ENCODE results near the gene ZNF8. TPM values are rescaled to one million over a fixed set of nuclear protein-coding genes. Genes with fewer than 3 reads are reported as not detected.
A peak's percentile ranks its signal among the peaks of the same experiment; 100 is the strongest.
"Not testable (repeated sequence)": the region's sequence is repeated elsewhere in the genome, so short reads cannot be mapped to it uniquely, and the experiment has no call there.

ZNF8 gene
- total RNA-seq, 2 donors from 2014 or later: 6.1 to 9.3 TPM

- WGBS: 45% methylated on average over 13 of the region's 13 CpGs
- H3K27me3 ChIP-seq (replicated peaks; ENCODE audit: insufficient read depth); H3K27ac ChIP-seq; H3K4me3 ChIP-seq; H3K4me1 ChIP-seq (replicated peaks); DNase-seq (ENCODE audit: low spot score); H3K9me3 ChIP-seq; intact Hi-C loops (cut with DNase I); H3K36me3 ChIP-seq: not testable (repeated sequence)
- peak in 3 of 4 experiments; percentile 16 to 40 (median 23) for TF ChIP-seq CTCF (IDR thresholded peaks at IDR 0.05)
These were observed 31.9 kb downstream of the ZNF8 start for GRCh38 chr19:58310685-58311084.

GRCh38 chr19:58311345-58311865, 32.6 kb downstream of the ZNF8 start:
- H3K27me3 ChIP-seq (replicated peaks; ENCODE audit: insufficient read depth): no peaks in the 10 kb centered on the region
- TF ChIP-seq CTCF (IDR thresholded peaks at IDR 0.05) (no peak), POLR2A (IDR thresholded peaks at IDR 0.05) (no peak), POLR2AphosphoS5 (IDR thresholded peaks at IDR 0.05) (no peak)
- intact Hi-C loops (cut with DNase I): no loop called here
- no peak for DNase-seq (ENCODE audit: low spot score)
- H3K9me3 ChIP-seq: no peaks in the 10 kb centered on the region
- H3K27ac ChIP-seq: no peak overlapping the region
- WGBS: 89% methylated on average over 7 of the region's 7 CpGs
- H3K4me1 ChIP-seq (replicated peaks): no peaks in the 10 kb centered on the region
- H3K36me3 ChIP-seq: peaks cover 0 to 5% of the 10 kb centered on the region in 2 donors
- no peak overlapping the region for H3K4me3 ChIP-seq

- Histone ChIP-seq H3K9me3 (no peaks in the 10 kb centered on the region), H3K36me3 (peaks cover 0 to 5% of the 10 kb centered on the region in 2 donors), H3K27me3 (replicated peaks; ENCODE audit: insufficient read depth) (no peaks in the 10 kb centered on the region), H3K4me1 (replicated peaks) (no peaks in the 10 kb centered on the region), H3K27ac (no peak overlapping the region), H3K4me3 (no peak overlapping the region)
- DNase-seq (ENCODE audit: low spot score): no peak
- WGBS: 100% methylated on average over 2 of the region's 2 CpGs
- intact Hi-C loops (cut with DNase I): no loop called here
- TF ChIP-seq CTCF (IDR thresholded peaks at IDR 0.05): no peak
- no peak for TF ChIP-seq POLR2AphosphoS5 (IDR thresholded peaks at IDR 0.05)
- TF ChIP-seq POLR2A (IDR thresholded peaks at IDR 0.05): no peak
These were observed 36.8 kb downstream of the ZNF8 start for GRCh38 chr19:58315580-58315979.

GRCh38 chr19:58317476-58318072, 38.8 kb downstream of the ZNF8 start:
- intact Hi-C loops (cut with DNase I): no loop called here
- WGBS: 43% methylated on average over 7 of the region's 7 CpGs
- Histone ChIP-seq H3K9me3 (no peaks in the 10 kb centered on the region), H3K27me3 (replicated peaks; ENCODE audit: insufficient read depth) (no peaks in the 10 kb centered on the region), H3K4me1 (replicated peaks) (no peaks in the 10 kb centered on the region), H3K27ac (no peak overlapping the region), H3K4me3 (no peak overlapping the region), H3K36me3 (no peaks in the 10 kb centered on the region)
- DNase-seq (ENCODE audit: low spot score): no peak
- no peak for TF ChIP-seq POLR2A (IDR thresholded peaks at IDR 0.05)
- no peak for TF ChIP-seq CTCF (IDR thresholded peaks at IDR 0.05)
- no peak for TF ChIP-seq POLR2AphosphoS5 (IDR thresholded peaks at IDR 0.05)

- WGBS: 79% methylated on average over 4 of the region's 4 CpGs
- TF ChIP-seq POLR2AphosphoS5 (IDR thresholded peaks at IDR 0.05) (no peak), CTCF (IDR thresholded peaks at IDR 0.05) (no peak), POLR2A (IDR thresholded peaks at IDR 0.05) (no peak)
- Histone ChIP-seq H3K9me3 (no peaks in the 10 kb centered on the region), H3K36me3 (no peaks in the 10 kb centered on the region), H3K4me3 (no peak overlapping the region), H3K27me3 (replicated peaks; ENCODE audit: insufficient read depth) (no peaks in the 10 kb centered on the region), H3K27ac (no peak overlapping the region), H3K4me1 (replicated peaks) (no peaks in the 10 kb centered on the region)
- intact Hi-C loops (cut with DNase I): no loop called here
- no peak for DNase-seq (ENCODE audit: low spot score)
These were observed 39.5 kb downstream of the ZNF8 start for GRCh38 chr19:58318297-58318696.
